ENCODE data around the gene PAX9.
"Not testable (repeated sequence)": the region's sequence is repeated elsewhere in the genome, so short reads cannot be mapped to it uniquely, and the experiment has no call there.

The PAX9 gene

GRCh38 chr14:36672095-36672494 lies 10.4 kb downstream of the PAX9 start:
- DNase-seq (ENCODE audit: low read depth) = no peak

GRCh38 chr14:36674659-36675058 lies 13.0 kb downstream of the PAX9 start:
- DNase-seq (ENCODE audit: low read depth) = no peak

GRCh38 chr14:36675581-36675980 lies 13.9 kb downstream of the PAX9 start:
- DNase-seq (ENCODE audit: low read depth) = no peak

GRCh38 chr14:36676236-36676635 lies 14.6 kb downstream of the PAX9 start:
- no peak for DNase-seq (ENCODE audit: low read depth)

GRCh38 chr14:36682338-36682737 lies 20.7 kb downstream of the PAX9 start:
- no peak for DNase-seq (ENCODE audit: low read depth)

GRCh38 chr14:36683083-36683724 lies 21.5 kb downstream of the PAX9 start:
- no peak for DNase-seq (ENCODE audit: low read depth)

GRCh38 chr14:36684946-36685345 lies 23.3 kb downstream of the PAX9 start:
- no peak for DNase-seq (ENCODE audit: low read depth)

GRCh38 chr14:36690311-36691040 lies 28.8 kb downstream of the PAX9 start:
- DNase-seq (ENCODE audit: low read depth) = no peak

- not testable (repeated sequence) for DNase-seq (ENCODE audit: low read depth)
These were observed 37.8 kb downstream of the PAX9 start for GRCh38 chr14:36699420-36699819.

- no peak for DNase-seq (ENCODE audit: low read depth)
These were observed 39.0 kb downstream of the PAX9 start for GRCh38 chr14:36700651-36701050.

GRCh38 chr14:36701132-36701531 lies 39.5 kb downstream of the PAX9 start:
- no peak for DNase-seq (ENCODE audit: low read depth)

- DNase-seq (ENCODE audit: low read depth) = no peak
These were observed 40.8 kb downstream of the PAX9 start for GRCh38 chr14:36702474-36702873.

GRCh38 chr14:36707570-36707969 lies 45.9 kb downstream of the PAX9 start:
- DNase-seq (ENCODE audit: low read depth) = no peak

GRCh38 chr14:36713960-36714703 lies 52.5 kb downstream of the PAX9 start:
- no peak for DNase-seq (ENCODE audit: low read depth)

GRCh38 chr14:36716614-36717184 lies 55.0 kb downstream of the PAX9 start:
- DNase-seq (ENCODE audit: low read depth) = no peak

- no peak for DNase-seq (ENCODE audit: low read depth)
These were observed 55.7 kb downstream of the PAX9 start for GRCh38 chr14:36717363-36717762.

GRCh38 chr14:36718216-36718615 lies 56.6 kb downstream of the PAX9 start:
- DNase-seq (ENCODE audit: low read depth) = no peak

GRCh38 chr14:36719823-36720222 lies 58.2 kb downstream of the PAX9 start:
- DNase-seq (ENCODE audit: low read depth) = no peak

- no peak for DNase-seq (ENCODE audit: low read depth)
These were observed 59.0 kb downstream of the PAX9 start for GRCh38 chr14:36720657-36721056.

- DNase-seq (ENCODE audit: low read depth) = no peak
These were observed 60.2 kb downstream of the PAX9 start for GRCh38 chr14:36721877-36722276.

- no peak for DNase-seq (ENCODE audit: low read depth)
These were observed 61.9 kb downstream of the PAX9 start for GRCh38 chr14:36723530-36723929.

- no peak for DNase-seq (ENCODE audit: low read depth)
These were observed 62.5 kb downstream of the PAX9 start for GRCh38 chr14:36724162-36724561.

GRCh38 chr14:36726128-36726527 lies 64.5 kb downstream of the PAX9 start:
- DNase-seq (ENCODE audit: low read depth) = no peak

Data from T-helper 22 cell (primary cell).